Activated T-cell treated with anti-CD3 and anti-CD28 coated beads, Interleukin-2, amount 50 U/mL, for 48 hours (primary cell): ENCODE results near the gene PRR5.

ENCODE experiments used
- DNase-seq, 2 experiments: peaks; one replicate each; pipeline ENCODE4 v3.0.0-alpha.2; 2020

Gene PRR5

DNA sequence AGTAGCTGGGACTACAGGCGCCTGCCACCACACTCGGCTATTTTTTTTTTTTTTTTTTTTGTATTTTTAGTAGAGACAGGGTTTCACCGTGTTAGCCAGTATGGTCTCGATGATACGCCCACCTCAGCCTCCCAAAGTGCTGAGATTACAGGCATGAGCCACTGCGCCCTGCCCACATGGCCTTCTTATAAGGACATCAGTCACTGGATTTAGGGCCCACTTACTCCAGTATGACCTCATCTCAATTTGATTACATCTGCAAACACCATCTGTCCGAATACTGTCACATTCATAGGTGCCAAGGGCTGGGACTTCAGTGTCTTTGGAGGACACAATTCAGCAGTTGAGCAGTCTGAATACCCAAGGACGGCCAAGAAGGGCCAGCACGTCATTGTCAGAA, 8.2 kb upstream of the PRR5 start:
- no peak for DNase-seq

DNA sequence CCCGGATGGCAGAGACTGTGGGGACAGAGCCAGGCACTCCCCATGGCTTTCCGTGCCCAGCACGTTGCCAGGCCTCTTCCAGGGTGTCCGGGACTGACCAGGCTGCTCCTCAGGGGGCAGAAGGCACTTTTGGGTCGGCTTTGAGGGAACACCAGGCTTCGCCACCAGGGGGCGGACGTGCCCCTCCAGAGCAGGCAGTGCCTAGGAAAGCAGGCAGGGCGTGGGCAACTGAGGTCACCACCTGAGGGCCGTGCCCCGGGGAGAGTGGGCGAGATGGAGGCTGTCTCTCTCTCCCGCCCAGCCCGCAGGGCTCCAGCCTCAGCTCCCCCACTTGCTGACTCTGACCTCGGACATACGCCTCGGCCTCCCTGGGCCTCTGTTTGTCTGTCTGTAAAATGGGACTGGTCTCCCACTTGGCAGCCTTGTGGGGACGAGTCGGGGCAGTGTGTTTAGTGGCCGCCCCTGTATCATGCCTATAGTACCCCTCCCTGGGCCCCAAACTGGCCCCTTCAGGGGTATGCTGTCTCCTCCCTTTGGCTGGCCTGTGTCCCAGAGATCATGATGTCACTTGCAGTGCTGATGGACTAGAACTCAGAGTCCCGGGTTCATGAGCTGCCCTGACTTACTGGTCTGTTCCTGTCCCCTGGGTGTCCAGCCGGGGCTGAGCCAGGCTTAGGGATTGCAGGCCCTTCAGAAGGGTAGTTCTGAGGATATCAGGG, 4.4 kb upstream of the PRR5 start:
- DNase-seq = peak; percentile 92 to 93

DNA sequence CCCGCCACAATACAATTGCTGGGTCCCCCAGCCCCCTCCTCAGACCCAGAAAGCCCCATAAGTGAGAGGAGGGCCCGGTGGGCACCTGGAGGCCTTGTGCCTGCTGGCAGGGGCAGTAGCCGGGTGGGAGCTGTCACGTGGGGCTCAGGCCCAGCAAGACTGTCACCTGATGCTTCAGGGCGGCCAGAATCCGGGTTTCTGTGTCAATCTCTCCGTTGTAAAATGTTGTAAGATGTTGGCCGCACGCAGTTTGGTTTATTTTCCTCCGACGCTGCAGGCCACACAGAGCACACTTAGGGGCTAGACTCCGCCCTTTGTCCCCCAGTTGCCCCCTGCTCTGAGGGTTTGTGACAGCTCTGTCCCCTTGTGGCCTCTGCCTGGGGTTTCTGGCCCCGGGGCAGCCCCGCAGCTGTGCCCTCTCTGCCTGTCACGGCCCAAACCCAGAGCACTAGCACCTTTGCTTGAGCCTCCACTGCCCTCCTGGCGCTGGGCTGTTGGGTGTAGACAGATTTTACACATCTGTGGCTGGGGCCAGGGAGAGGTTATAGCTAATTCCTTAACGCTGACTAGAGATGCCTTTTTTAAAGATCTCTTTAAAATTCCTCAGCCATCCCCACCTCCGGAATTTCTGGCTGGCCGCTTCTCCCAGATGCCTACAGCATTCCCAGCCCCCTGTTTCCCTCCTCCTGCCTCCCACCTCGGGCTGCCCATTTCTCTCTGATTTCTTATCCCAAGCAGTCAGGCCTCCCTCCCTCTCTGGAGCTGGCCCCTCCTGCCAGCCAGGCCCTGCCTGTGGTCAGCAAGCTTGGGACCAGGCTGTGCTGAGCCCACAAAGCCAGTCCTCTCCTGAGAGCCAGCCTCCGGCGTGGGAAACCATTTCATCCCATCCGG, 3.2 kb upstream of the PRR5 start:
- DNase-seq = no peak

DNA sequence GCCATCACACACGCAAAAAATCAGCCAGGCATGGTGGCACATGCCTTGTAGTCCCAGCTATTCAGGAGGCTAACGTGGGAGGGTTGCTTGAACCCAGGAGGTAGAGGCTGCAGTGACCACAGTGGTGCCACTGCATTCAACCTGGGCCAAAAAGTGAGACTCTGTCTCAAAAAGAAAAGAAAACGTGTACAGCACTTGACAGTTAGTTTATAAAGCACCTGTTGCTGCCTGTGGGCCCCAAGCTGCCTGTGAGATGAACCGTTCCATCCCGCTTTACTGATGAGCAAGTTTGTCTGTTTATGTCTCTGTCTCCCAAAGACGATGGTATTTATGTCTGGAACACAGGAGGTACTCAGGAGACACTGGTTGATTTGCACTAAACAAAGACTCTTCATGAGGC, 1.5 kb upstream of the PRR5 start:
- no peak for DNase-seq

DNA sequence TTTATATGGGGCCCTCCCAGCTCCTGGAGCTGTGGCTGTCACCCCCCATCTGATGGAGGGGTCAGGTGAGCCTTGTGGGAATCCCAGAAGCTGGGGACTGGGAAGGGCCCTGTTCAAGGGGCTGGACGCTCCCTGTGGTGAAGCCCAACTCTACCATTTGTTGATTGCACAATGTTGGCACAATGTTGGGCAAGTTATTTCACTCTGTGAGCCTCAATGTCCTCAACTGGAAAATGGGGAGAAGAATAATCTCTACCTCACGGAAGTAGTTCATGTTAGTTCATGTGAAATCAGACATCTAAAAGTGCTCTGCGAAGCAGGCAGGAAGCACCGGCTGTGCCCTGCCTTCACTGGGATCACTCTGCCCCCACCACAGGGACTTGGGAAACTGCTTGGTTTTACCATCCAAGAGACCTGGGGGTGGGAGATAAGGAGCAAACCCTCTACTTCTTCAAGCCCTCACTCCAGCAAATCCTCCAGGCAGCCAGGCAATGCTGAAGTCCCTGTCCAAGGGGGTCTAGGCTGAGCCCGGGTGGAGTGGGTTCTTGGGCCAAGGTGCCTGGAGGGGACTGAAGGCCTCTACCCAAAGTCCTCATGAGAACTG, 715 bp upstream of the PRR5 start:
- DNase-seq = no peak

DNA sequence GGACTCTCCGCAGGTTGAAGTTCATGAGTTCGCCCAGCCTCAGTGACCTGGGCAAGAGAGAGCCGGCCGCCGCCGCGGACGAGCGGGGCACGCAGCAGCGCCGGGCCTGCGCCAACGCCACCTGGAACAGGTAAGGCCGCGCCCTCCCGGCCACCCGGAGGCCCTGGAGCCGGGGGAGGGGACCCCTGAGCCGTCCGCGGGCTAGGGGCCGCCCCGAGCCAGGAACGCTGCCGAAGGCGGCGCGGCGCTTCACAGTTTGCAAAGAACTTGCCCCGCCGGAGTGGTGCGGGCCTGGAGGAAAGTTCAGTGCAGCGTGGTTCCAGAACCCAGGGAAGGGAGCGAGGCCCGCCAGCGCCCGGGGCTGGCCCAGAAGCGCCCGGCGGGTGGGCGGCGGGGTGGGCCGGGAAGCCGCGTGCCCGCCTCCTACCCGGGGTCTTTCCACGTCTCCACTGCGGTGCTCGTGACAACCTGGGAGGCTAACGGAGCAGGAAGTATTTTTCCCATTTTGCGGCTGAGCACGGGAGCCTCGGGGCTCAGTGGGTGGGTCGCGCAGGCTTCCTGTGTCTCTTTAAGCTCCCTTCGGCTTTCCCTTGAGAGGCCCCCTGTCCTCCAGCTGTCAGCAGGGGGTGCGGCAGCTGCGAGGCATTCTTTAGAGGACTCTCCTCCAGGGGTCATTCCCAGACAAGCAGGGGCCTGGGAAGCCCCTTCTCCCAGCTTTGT, 635 bp downstream of the PRR5 start:
- DNase-seq = peak; percentile 46 to 60

DNA sequence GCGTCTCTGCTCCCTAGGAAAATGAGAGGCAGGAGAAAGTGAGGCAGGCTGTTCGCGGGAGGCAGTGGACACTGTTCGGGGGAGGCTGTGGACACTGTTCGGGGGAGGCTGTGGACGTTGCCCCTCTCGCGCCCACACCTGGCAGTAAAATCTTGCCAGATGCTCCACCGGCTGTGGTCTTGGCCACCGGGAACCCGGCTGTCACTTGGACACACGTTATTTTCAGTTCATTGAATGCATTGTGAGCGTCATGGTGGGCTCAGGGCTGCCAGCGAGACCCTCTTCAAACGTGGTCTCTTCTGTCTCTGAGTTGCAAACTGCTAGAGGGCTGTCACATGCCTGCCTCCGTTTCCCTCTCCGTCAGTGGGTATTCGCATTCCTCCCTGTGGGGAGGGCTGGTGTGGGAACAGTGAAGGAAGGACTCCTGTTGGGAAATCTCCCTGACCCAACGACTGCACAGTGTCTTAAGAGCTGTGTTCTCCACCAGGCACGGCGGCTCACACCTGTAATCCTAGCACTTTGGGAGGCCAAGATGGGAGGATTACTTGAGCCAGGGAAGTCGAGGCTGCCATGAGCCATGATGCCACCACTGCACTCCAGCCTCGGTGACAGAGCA, 1.4 kb downstream of the PRR5 start:
- no peak for DNase-seq

DNA sequence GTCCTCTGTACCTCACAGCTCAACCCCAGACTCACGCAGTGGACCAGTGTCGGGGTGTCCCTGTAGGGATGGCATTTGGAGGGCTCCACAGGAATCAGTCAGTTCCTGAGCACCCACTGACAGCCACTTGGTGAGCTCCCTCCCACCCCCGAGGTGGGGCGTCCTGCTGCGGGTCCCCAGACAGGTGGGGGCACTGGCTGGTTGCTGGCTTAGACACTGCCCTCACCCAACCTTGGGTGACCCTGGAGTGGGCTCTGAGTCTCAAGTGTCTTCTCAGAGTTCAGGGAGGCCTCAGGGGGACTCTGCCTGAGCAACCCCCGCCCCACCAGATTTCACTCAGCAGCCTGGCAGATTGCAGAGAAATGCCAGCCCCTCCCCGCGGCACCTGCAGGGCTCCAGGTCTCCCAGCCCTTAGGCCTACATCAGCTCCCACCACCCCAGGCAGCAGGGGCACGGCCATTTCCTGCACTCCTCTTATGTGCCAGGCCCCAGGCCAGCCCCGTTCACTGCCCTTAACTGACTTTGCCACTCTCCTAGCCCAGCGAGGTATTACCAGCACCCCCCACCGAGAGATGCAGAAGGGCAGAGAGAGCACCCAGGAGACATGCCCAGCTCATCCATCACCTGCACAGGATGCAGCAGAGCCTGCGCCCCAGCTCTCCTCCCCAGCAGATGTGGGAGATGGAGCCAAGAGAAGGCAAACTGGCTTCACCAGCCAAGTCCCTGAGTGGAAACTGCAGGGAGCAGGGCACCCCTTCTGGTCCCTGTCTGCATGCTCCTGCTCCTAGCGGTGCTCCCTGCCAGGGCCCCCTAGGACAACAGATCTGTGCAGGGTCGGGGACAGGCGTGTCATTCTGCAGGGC, 2.4 kb downstream of the PRR5 start:
- no peak for DNase-seq

DNA sequence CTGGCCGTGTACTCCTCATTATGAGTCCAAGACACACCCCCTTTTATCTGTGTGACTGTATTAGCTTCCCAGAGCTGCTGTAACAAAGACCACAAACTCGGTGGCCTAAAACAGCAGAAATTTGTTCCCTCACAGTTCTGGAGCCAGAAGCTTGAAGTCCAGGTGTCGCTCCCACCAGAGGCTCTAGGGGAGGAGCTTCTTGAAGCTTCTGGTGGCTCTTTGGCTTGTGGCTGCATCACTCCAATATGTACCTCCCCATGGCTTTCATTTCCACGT, 3.0 kb downstream of the PRR5 start:
- DNase-seq = no peak

DNA sequence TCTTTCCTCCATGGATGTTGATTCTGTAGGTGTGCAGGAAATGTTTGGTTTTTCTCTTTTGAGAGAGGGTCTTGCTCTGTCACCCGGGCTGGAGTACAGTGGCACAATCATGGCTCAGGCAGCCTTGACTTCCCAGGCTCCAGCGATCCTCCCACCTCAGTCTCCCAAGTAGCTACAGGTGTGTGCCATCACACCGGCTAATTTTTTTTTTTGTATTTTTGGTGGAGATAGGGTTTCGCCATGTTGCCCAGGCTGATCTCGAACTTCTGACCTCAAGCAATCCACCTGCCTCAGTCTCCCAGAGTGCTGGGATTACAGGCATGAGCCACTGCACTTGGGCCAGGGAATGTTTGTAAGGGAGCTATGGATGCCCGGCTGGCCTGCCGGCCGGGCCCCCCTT, 4.5 kb downstream of the PRR5 start:
- DNase-seq = no peak

DNA sequence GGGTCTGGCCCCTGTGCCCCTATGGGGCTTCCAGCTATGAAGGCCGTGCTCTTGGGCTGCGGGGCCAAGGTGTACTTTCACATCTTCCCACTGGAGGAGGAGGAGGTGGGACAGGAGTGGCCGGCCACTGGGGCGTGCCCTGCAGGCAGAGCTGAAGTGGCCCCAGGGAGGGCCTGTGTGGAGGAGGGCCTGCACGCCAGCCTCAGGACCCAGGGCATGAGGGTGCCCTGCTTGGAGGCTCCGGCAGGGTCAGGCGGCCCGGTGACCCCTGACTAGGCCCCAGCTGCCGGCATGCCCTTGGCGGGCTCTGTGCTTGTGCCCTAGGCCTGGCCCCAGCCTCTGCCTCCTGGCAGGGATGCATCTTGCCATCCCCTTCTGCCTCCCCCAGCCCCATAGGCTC, 5.2 kb downstream of the PRR5 start:
- DNase-seq = no peak

DNA sequence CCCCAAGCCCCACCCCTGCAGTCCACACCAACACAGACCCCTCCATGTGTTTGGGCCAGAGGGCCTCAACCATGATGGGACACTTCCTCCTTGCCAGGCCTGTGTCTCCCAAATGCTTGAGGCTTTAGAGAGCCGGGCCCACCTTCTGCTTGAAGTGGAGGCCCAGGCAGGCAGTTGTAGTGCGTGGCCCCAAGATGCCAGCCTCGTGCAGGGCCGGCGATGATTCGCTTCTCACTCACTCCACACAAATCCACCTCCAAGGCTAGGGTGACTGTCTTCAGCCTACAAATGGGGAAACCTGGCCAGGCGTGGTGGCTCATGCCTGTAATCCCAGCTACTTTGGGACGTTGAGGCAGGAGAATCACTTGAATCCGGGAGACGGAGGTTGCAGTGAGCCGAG, 5.7 kb downstream of the PRR5 start:
- DNase-seq = no peak

DNA sequence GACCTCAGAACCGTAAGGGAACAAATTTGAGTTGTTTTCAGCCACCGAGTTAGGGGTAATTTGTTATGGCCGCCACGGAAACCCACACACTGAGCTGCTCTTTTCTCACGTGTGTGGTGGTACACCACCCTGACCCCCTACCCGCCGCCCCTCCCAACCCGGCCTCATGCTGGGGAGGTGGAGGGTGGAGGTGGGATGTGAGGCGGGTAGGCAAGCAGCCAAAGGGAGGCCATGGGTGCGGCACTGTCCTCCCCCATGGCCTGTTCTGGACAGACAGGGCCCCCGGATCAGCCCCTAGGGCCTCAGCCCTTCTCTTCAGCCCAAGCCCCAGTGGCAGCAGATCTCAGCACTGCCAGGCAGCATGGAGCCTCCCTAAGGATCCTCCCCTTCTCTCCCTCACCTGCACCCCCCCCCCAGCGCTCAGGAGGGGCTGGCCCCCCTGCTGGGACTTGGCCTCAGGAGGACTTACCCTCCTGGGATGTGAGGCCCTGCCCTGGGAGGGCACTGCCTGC, 7.9 kb downstream of the PRR5 start:
- no peak for DNase-seq

DNA sequence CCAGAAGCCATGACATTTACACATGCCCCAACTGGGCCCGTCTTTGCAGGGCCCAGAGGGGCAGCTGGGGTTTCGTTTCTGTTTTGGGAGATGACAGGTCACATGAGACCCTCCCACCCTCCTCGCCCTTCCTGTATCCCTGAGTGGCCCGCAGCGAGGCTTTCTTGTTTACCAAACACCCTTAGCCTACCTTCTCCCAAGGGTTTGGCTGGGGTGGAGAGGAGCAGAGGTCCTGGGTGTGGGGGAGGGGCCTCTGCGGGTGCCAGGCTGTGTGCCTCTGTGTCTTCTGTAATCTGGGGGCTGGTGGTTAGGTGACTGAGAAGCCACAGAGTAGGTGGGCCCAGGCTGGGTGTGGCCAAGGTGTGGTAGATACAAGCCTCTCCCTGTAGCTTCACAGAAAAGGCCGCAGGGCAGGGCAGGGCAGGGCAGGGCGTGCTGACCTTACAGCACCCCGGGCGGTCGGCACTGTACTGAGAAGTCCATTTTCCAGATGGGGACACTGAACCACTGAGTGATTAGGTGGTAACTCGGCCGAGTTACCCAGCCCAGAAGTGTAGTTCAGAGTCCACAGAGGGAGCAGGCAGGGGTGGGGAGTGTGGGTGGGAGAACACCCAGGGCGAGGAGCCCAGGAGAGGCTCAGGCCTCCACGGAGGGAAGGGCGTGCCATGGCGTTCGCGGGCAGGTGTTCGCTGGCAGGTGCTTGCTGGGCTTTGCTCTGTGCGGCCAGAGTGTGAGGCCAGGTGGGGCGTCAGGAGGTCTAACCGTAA, 8.7 kb downstream of the PRR5 start:
- DNase-seq = peak; percentile 60 to 69

DNA sequence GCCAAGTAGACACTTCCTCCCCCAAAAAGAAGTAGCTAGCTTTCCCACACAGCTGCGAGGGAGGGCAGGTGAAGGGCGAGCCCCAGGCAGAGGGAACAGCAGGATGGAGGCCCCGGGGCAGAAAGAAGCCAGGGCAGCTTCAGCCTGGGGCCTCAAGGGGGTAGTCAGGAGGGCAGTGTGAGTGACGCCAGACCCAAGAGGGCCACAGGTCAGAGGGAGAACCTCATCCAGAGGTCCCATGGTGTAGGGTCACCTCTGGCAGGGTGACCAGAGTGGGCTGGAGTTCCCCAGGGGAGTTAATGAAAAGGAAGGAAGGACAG, 9.2 kb downstream of the PRR5 start:
- no peak for DNase-seq

DNA sequence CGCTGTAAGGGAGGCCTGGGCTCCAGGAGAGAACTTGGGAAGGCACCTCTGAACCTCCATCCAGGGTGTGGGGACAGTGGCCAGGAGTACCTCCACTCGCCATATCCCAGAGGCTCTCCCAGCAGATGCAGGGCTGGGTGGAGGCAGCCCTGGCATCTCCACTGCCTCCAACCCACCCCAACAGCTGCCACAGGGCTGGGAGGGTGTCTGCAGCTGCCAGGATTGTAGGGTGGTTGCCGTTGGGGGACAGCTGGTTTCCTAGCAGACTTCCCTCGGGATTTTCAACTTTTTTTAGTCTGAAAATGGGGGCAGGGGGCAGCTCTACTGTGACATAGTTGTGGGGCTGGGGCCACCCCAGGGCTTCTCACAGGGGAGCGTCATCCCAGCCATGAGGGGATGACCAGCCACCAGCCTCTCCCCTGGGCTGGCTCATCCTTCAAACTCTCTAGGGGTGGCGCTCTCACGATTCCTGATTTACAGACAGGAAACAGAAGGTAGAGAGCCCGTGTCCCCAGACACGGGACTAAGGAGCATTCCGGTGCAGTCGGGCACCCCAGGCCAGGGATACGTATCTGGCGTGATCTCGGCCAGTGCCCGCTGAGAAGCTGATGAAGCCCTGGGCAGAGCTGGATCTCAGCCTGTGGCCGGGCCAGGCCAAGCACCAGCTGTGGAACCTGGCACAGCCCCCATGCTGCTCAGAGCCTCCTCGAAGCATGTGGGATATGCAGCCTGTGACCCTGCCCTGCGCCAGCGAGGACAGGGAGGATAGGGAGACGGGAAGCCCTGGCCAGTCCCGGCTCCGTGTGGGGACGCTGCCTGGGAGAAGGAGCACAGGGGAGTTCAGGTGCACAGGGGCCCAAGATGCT, 9.9 kb downstream of the PRR5 start:
- no peak for DNase-seq

DNA sequence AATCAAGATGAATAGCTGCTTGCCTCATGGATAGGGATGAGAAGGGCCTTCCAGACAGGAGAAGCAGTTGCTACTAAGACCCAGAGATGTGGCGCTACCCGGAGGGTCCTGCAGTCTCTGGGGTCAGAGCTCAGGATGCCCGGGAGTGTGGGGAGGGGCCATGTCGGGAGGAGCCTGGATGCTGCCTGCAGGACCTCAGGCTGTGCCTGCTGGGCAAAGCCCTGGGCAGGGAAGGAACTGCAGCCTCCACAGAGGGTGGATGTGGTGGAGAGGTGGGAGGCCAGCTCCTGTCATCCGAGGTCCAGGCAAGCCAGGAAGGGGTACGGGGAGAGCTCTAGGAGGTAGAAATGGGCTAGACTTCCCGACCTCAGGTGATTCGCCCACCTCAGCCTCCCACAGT, 11.0 kb downstream of the PRR5 start:
- no peak for DNase-seq

DNA sequence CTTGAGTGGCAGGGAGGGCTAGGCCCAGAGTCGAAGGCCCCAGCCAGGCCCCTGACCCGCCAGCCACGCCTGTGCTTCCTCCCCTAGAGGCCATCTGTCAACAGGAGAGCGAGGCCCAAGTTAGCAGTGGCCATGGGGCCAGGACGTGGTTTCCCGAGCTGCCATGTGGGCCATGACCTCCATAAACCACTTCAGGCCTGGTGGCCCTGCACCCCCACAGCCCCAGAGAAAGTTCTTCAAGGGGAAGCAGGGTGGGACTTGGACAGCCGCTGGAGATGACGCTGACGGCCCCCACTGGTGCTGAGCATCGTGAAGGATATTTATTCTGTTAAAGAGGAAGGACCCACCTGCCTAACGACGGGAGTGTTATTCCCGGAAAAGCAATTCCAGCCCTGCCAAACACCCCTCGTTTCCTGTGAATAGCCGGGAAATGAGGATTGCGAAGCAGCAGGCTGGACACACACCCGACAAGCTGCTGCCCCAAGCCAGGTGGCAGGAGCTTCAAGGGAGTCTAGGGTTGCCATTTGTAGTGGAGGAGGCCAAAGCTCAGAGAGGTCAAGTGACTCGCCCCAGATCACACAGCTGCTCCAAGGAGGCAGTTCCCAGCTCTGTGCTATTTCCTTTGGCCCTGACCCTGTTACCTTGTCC, 12.8 kb downstream of the PRR5 start:
- no peak for DNase-seq

DNA sequence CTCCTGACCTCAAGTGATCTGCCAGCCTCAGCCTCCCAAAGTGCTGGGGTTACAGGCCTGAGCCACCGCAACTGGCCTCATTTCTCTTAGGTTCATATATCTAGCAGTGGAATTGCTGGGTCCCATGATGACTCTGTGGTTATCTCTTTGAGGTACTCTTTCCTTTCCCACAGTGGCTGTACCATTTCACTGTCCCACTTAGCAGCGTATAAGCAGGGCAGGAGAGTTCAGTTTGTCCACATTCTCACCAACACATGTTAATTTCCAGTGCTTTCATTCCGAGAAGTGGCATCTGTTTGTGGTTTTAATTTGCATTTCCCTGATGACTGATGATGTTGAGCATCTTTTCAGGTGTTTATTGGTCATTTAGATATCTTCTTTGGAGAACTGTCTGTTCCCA, 16.4 kb downstream of the PRR5 start:
- no peak for DNase-seq
